OCI-LY7 (cell line): ENCODE results near the gene CLDN17. TPM values are rescaled to one million over a fixed set of nuclear protein-coding genes. Genes with fewer than 3 reads are reported as not detected.

Source experiments
- BruUV-seq: library from RNA; stranded (reverse); fragments of 400-500 nt; replicated peaks from 2 replicates; lab custom pipeline; 2021; lab: Mats Ljungman, UMichigan
- CTCF ChIA-PET: fragments of 300-600 bp; sonication (Branson Sonifier 250); formaldehyde crosslinking; loops from one replicate; lab custom pipeline; 2022; ENCODE audit warnings: antibody characterized with exemption; ENCODE audit not compliant: unreplicated experiment; lab: Charles Lee
- POLR2A ChIA-PET: fragments of 300-600 bp; sonication (Branson Sonifier 250); formaldehyde crosslinking; loops from one replicate; lab custom pipeline; 2022; ENCODE audit warnings: antibody characterized with exemption; lab: Charles Lee
- DNase-seq: peaks from one replicate; pipeline ENCODE4 v3.0.0-alpha.2; 2015; ENCODE audit warnings: low spot score
- H2AFZ ChIP-seq: fragments of 200-600 bp; sonication (generic), shearing (Covaris generic); 2 replicates; pipeline ENCODE4 v1.6.1; 2014; ENCODE audit warnings: mild to moderate bottlenecking, antibody characterized with exemption, low read length, moderate library complexity
- H3K27ac ChIP-seq: fragments of 200-600 bp; sonication (generic); 2 replicates; pipeline ENCODE4 v1.5.1; 2014; ENCODE audit warnings: mixed run types, low read depth, mild to moderate bottlenecking, moderate library complexity, low read length, inconsistent platforms; ENCODE audit not compliant: poor library complexity, severe bottlenecking
- H3K36me3 ChIP-seq: fragments of 200-600 bp; sonication (generic); 2 replicates; pipeline ENCODE4 v1.6.1; 2014; ENCODE audit warnings: mild to moderate bottlenecking, antibody characterized with exemption, low read length, moderate library complexity, mixed read lengths; ENCODE audit not compliant: insufficient read depth
- H3K4me1 ChIP-seq: fragments of 200-600 bp; sonication (generic); 2 replicates; pipeline ENCODE4 v1.5.1; 2014; ENCODE audit warnings: mild to moderate bottlenecking, low read length; ENCODE audit not compliant: insufficient read depth, poor library complexity, severe bottlenecking
- H3K4me2 ChIP-seq: fragments of 200-600 bp; sonication (generic); 2 replicates; pipeline ENCODE4 v1.6.1; 2014; ENCODE audit warnings: mild to moderate bottlenecking, low read length
- H3K4me3 ChIP-seq: fragments of 200-600 bp; sonication (generic); 2 replicates; pipeline ENCODE4 v1.5.1; 2014; ENCODE audit warnings: mild to moderate bottlenecking, low read depth, low read length; ENCODE audit not compliant: poor library complexity, severe bottlenecking
- H3K79me2 ChIP-seq: fragments of 200-600 bp; sonication (generic); 2 replicates; pipeline ENCODE4 v1.6.1; 2016; ENCODE audit warnings: low read depth, mild to moderate bottlenecking, low read length, moderate library complexity, mixed read lengths; ENCODE audit not compliant: insufficient read depth
- H3K9me2 ChIP-seq: fragments of 200-600 bp; sonication (generic); 2 replicates; pipeline ENCODE4 v1.6.1; 2016; ENCODE audit warnings: mild to moderate bottlenecking, low read length, mixed read lengths; ENCODE audit not compliant: insufficient read depth
- H3K9me3 ChIP-seq: fragments of 200-600 bp; sonication (generic); 2 replicates; pipeline ENCODE4 v1.6.1; 2014; ENCODE audit warnings: mild to moderate bottlenecking, mixed run types, low read length, mixed read lengths
- H4K20me1 ChIP-seq: fragments of 200-600 bp; sonication (generic); 2 replicates; pipeline ENCODE4 v1.6.1; 2014; ENCODE audit warnings: mild to moderate bottlenecking, antibody characterized with exemption, low read length, moderate library complexity, mixed read lengths; ENCODE audit not compliant: insufficient read depth
- EZH2phosphoT487 ChIP-seq: fragments of 200-600 bp; sonication (generic); IDR thresholded peaks from 2 replicates; pipeline ENCODE4 v1.6.1; 2018; ENCODE audit warnings: low read depth, borderline replicate concordance, mild to moderate bottlenecking, mixed run types, antibody characterized with exemption, low read length, moderate library complexity, mixed read lengths
- intact Hi-C: fragments of 100-400 bp; cut with micrococcal nuclease; formaldehyde crosslinking; loops from one replicate; pipeline ENCODE4 v1.10.0; 2022; ENCODE audit not compliant: unreplicated experiment
- total RNA-seq, 2 experiments: library from RNA; depleted of rRNA in 1 of 2; stranded (reverse); fragments of >200 nt in 1 of 2; shearing (Covaris generic) in 1 of 2; gene quantifications; 2 replicates each; pipeline ENCODE4 v1.2.3, GENCODE V29; 2014 to 2022
- TF ChIP-seq, protein P1 (sequence below): fragments of 200-600 bp; sonication (generic); conservative IDR thresholded peaks from 2 replicates; pipeline ENCODE4 v1.5.1; 2014; ENCODE audit warnings: mild to moderate bottlenecking, antibody characterized with exemption, low read length, moderate library complexity, mixed read lengths

The CLDN17 gene
- total RNA-seq, 2 experiments from 2014 or later, result not detected

DNA sequence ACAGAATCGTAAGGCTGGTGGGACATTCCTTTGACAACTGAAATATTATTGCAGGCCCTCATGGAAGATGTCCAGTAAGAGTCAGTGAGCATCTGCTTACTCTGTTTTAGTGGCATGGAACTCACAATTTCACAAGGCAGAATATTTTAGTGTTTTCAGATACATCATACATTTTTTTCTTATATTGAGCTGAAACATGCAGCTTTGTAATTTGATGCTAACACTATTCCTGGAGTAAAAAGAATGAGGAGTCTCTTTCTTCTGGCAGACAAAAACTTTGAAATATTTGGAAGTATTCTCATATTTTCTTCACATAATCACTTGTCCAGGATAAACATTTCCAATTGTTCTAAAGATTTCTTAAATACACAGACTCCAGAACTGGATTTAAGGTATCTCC, 17.7 kb downstream of the CLDN17 start:
- H4K20me1 ChIP-seq, result no peaks in the 10 kb centered on the region
- ChIA-PET CTCF (no interaction called here), POLR2A (no interaction called here)
- intact Hi-C loops, result no loop called here
- no peak for TF ChIP-seq EZH2phosphoT487
- TF ChIP-seq, protein P1, sequence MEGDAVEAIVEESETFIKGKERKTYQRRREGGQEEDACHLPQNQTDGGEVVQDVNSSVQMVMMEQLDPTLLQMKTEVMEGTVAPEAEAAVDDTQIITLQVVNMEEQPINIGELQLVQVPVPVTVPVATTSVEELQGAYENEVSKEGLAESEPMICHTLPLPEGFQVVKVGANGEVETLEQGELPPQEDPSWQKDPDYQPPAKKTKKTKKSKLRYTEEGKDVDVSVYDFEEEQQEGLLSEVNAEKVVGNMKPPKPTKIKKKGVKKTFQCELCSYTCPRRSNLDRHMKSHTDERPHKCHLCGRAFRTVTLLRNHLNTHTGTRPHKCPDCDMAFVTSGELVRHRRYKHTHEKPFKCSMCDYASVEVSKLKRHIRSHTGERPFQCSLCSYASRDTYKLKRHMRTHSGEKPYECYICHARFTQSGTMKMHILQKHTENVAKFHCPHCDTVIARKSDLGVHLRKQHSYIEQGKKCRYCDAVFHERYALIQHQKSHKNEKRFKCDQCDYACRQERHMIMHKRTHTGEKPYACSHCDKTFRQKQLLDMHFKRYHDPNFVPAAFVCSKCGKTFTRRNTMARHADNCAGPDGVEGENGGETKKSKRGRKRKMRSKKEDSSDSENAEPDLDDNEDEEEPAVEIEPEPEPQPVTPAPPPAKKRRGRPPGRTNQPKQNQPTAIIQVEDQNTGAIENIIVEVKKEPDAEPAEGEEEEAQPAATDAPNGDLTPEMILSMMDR, result no peak
- no peak overlapping the region for H3K4me3 ChIP-seq
- H3K79me2 ChIP-seq, result no peaks in the 10 kb centered on the region
- no peaks in the 10 kb centered on the region for H3K36me3 ChIP-seq
- H2AFZ ChIP-seq, result no peak overlapping the region
- H3K4me2 ChIP-seq, result no peak overlapping the region
- no TSS peak for BruUV-seq
- no peak for DNase-seq
- no peaks in the 10 kb centered on the region for H3K9me3 ChIP-seq
- no peaks in the 10 kb centered on the region for H3K9me2 ChIP-seq
- no peaks in the 10 kb centered on the region for H3K4me1 ChIP-seq
- H3K27ac ChIP-seq, result no peak overlapping the region

DNA sequence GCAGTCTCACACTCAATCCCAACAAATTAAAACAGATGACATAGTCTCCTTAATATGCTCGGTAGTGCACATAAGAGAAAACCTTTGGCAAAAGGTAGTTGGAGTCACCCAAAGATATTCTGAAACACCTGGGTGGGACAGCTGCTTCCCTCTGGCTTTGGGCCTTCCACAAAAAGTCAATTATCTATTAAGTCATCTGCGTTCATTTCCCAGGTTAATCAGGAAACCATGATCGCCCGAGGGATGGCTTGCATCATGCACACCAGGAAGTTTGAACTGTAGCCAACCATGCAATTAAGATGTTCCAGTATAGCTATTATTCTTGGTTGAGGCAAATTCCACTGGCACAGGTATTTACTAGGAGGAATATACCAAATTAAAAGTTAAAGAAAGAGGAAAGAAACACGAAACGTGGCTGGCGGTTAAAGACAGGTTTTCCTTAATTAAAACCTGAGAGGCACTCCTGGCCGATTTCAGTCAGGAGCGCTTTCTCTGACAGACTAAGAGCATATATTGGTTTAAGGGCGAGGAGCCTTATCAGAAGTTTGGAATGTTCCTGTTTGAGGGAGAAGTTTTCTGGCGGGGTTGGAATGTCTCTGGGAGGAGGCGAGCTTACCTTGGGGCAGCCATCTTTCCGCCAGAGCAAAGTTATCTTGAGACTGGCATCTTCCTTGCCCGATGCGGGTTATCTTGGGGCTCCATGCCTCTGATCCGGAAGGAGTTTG, 19.9 kb downstream of the CLDN17 start:
- no TSS peak for BruUV-seq
- Histone ChIP-seq H3K27ac (no peak overlapping the region), H3K4me2 (no peak overlapping the region), H2AFZ (no peak overlapping the region), H3K4me3 (no peak overlapping the region), H3K79me2 (no peaks in the 10 kb centered on the region), H3K9me2 (no peaks in the 10 kb centered on the region), H3K9me3 (no peaks in the 10 kb centered on the region), H3K36me3 (no peaks in the 10 kb centered on the region), H4K20me1 (no peaks in the 10 kb centered on the region), H3K4me1 (no peaks in the 10 kb centered on the region)
- TF ChIP-seq, protein P1, result no peak
- TF ChIP-seq EZH2phosphoT487, result no peak
- CTCF ChIA-PET, result no interaction called here
- intact Hi-C loops, result no loop called here
- DNase-seq, result no peak
- POLR2A ChIA-PET, result no interaction called here

DNA sequence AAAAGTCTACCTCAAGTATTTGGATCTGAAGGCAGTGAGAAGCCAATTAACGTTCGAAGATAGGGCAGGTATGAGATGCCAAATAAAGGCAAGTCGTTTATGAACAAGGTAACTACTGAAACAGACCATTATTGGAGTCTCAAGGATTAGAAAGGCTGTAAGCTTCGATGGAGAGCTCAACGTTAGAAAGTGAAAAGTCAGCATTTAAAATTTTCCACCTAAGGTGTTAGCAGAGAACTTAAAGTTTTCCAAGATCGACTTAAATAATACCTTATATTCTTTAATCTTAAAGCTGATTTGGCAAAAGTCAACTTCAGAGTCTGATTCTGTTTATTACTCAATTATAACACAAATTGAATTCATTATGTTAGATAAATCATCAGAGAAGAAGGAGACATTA, 28.1 kb downstream of the CLDN17 start:
- no peaks in the 10 kb centered on the region for H3K4me1 ChIP-seq
- no peaks in the 10 kb centered on the region for H3K9me3 ChIP-seq
- POLR2A ChIA-PET, result interaction anchor here (1.1 kb wide), 1 partner anchor 23 kb away, joined by 4 read pairs; no protein-coding TSS in a partner anchor
- no peak overlapping the region for H3K27ac ChIP-seq
- H4K20me1 ChIP-seq, result no peaks in the 10 kb centered on the region
- no peaks in the 10 kb centered on the region for H3K9me2 ChIP-seq
- no TSS peak for BruUV-seq
- TF ChIP-seq, protein P1, result no peak
- no peak for TF ChIP-seq EZH2phosphoT487
- H3K79me2 ChIP-seq, result no peaks in the 10 kb centered on the region
- CTCF ChIA-PET, result no interaction called here
- H2AFZ ChIP-seq, result no peak overlapping the region
- no peak overlapping the region for H3K4me3 ChIP-seq
- H3K4me2 ChIP-seq, result no peak overlapping the region
- DNase-seq, result no peak
- intact Hi-C loops, result no loop called here
- H3K36me3 ChIP-seq, result no peaks in the 10 kb centered on the region
